ENCODE data around the gene BSN.

The BSN gene

GRCh38 chr3:49616491-49616941 is 62.2 kb downstream of the BSN start:
- Histone ChIP-seq H3K4me3 (no peak overlapping the region), H3K27ac (no peak overlapping the region), H3K27me3 (no peaks in the 10 kb centered on the region), H3K4me1 (no peaks in the 10 kb centered on the region), H3K36me3 (no peaks in the 10 kb centered on the region), H3K9me3 (no peaks in the 10 kb centered on the region)
- DNase-seq = peak in 1 of 2 donors; percentile 34
- intact Hi-C loops (cut with DNase I; ENCODE audit: low total_unique reads) = no loop called here
- TF ChIP-seq CTCF (IDR thresholded peaks at IDR 0.05) = no peak

- peak in 1 of 2 donors; percentile 32 for DNase-seq
- Histone ChIP-seq H3K4me1 (no peaks in the 10 kb centered on the region), H3K9me3 (no peaks in the 10 kb centered on the region), H3K27me3 (no peaks in the 10 kb centered on the region), H3K36me3 (no peaks in the 10 kb centered on the region), H3K4me3 (no peak overlapping the region), H3K27ac (no peak overlapping the region)
- intact Hi-C loops (cut with DNase I; ENCODE audit: low total_unique reads) = no loop called here
- no peak for TF ChIP-seq CTCF (IDR thresholded peaks at IDR 0.05)
These were observed 63.2 kb downstream of the BSN start for GRCh38 chr3:49617390-49618013.

GRCh38 chr3:49618412-49618811 is 64.1 kb downstream of the BSN start:
- Histone ChIP-seq H3K36me3 (no peaks in the 10 kb centered on the region), H3K4me1 (no peaks in the 10 kb centered on the region), H3K27me3 (no peaks in the 10 kb centered on the region), H3K9me3 (no peaks in the 10 kb centered on the region), H3K27ac (no peak overlapping the region), H3K4me3 (no peak overlapping the region)
- no peak for DNase-seq
- TF ChIP-seq CTCF (IDR thresholded peaks at IDR 0.05) = no peak
- intact Hi-C loops (cut with DNase I; ENCODE audit: low total_unique reads) = no loop called here

GRCh38 chr3:49619649-49620048 is 65.4 kb downstream of the BSN start:
- Histone ChIP-seq H3K4me3 (no peak overlapping the region), H3K4me1 (no peaks in the 10 kb centered on the region)
- intact Hi-C loops (cut with DNase I; ENCODE audit: low total_unique reads) = no loop called here

GRCh38 chr3:49620728-49621127 is 66.5 kb downstream of the BSN start:
- Histone ChIP-seq H3K4me1 (no peaks in the 10 kb centered on the region), H3K27me3 (no peaks in the 10 kb centered on the region), H3K36me3 (no peaks in the 10 kb centered on the region), H3K9me3 (no peaks in the 10 kb centered on the region), H3K4me3 (no peak overlapping the region), H3K27ac (no peak overlapping the region)
- TF ChIP-seq CTCF (IDR thresholded peaks at IDR 0.05) = no peak
- intact Hi-C loops (cut with DNase I; ENCODE audit: low total_unique reads) = no loop called here
- peak in 1 of 2 donors; percentile 43 for DNase-seq

More at GRCh38 chr3:49619649-49620048, 65.4 kb downstream of the BSN start:
- Histone ChIP-seq H3K36me3 (no peaks in the 10 kb centered on the region), H3K9me3 (no peaks in the 10 kb centered on the region), H3K27me3 (no peaks in the 10 kb centered on the region), H3K27ac (no peak overlapping the region)
- no peak for TF ChIP-seq CTCF (IDR thresholded peaks at IDR 0.05)
- peak in 1 of 2 donors; percentile 21 for DNase-seq

- no peaks in the 10 kb centered on the region for H3K4me1 ChIP-seq
- intact Hi-C loops (cut with DNase I; ENCODE audit: low total_unique reads) = no loop called here
- H3K27me3 ChIP-seq = no peaks in the 10 kb centered on the region
- H3K27ac ChIP-seq = no peak overlapping the region
- no peaks in the 10 kb centered on the region for H3K36me3 ChIP-seq
- no peak overlapping the region for H3K4me3 ChIP-seq
- no peak for TF ChIP-seq CTCF (IDR thresholded peaks at IDR 0.05)
- DNase-seq = no peak
- no peaks in the 10 kb centered on the region for H3K9me3 ChIP-seq
These were observed 68.8 kb downstream of the BSN start for GRCh38 chr3:49623071-49623470.

Measured in tibial artery (tissue), 4 donors.